CD4-positive, alpha-beta memory T cell (primary cell): ENCODE measurements around the gene B3GALT2. TPM values are rescaled to one million over a fixed set of nuclear protein-coding genes. Genes with fewer than 3 reads are reported as not detected.
A peak's percentile ranks its signal among the peaks of the same experiment; 100 is the strongest.
"Not testable (repeated sequence)": the region's sequence is repeated elsewhere in the genome, so short reads cannot be mapped to it uniquely, and the experiment has no call there.

Experiments
- CTCF ChIA-PET: fragments of 350-600 bp; sonication (Branson Sonifier 250); formaldehyde crosslinking; loops from one replicate; lab custom pipeline; 2021; ENCODE audit warnings: inconsistent platforms; ENCODE audit not compliant: partially characterized antibody; lab: Charles Lee
- POLR2A ChIA-PET: fragments of 350-600 bp; sonication (Branson Sonifier 250); formaldehyde crosslinking; loops from one replicate; lab custom pipeline; 2021; ENCODE audit not compliant: partially characterized antibody; lab: Charles Lee
- DNase-seq, 5 donors: peaks; one replicate each; pipeline versions ENCODE4 v3.0.0 to v3.0.0-alpha.2; 2020 to 2022; ENCODE audit warnings: mixed read lengths in 1 of 5
- H3K27ac ChIP-seq: one replicate; pipeline ENCODE4 v1.7.0; 2013; ENCODE audit warnings: low read depth, low read length
- H3K27me3 ChIP-seq: 2 replicates; pipeline ENCODE4 v1.7.0; 2013; ENCODE audit warnings: mild to moderate bottlenecking, low read length, moderate library complexity; ENCODE audit not compliant: insufficient read depth
- H3K36me3 ChIP-seq: 2 replicates; pipeline ENCODE4 v1.7.0; 2013; ENCODE audit warnings: mild to moderate bottlenecking, low read length, moderate library complexity; ENCODE audit not compliant: insufficient read depth
- H3K4me1 ChIP-seq: 2 replicates; pipeline ENCODE4 v1.7.0; 2013; ENCODE audit warnings: mild to moderate bottlenecking, low read length, moderate library complexity; ENCODE audit not compliant: insufficient read depth
- H3K4me3 ChIP-seq, 2 donors: one replicate each; pipeline ENCODE4 v1.7.0; 2013; ENCODE audit warnings: low read length in 2 of 2, mild to moderate bottlenecking in 1 of 2
- H3K9me3 ChIP-seq, 2 donors: one replicate each; pipeline ENCODE4 v1.7.0; 2013; ENCODE audit warnings: low read length in 2 of 2, control low read depth in 1 of 2; ENCODE audit not compliant: control insufficient read depth in 1 of 2
- H3K27ac Mint-ChIP-seq, 7 donors: one replicate each; pipeline ENCODE4 v1.8.0; 2020 to 2021; ENCODE audit warnings: mixed read lengths in 7 of 7, mild to moderate bottlenecking in 6 of 7, inconsistent platforms in 3 of 7, moderate library complexity in 3 of 7
- H3K27me3 Mint-ChIP-seq, 2 donors: one replicate each; pipeline ENCODE4 v1.8.0; 2020 to 2021; ENCODE audit warnings: mixed read lengths in 2 of 2
- H3K36me3 Mint-ChIP-seq, 2 donors: one replicate each; pipeline ENCODE4 v1.8.0; 2020 to 2021; ENCODE audit warnings: mixed read lengths in 2 of 2, inconsistent platforms in 1 of 2, mild to moderate bottlenecking in 1 of 2
- H3K4me1 Mint-ChIP-seq, 4 donors: one replicate each; pipeline ENCODE4 v1.8.0; 2020 to 2021; ENCODE audit warnings: mixed read lengths in 4 of 4, mild to moderate bottlenecking in 1 of 4
- H3K4me3 Mint-ChIP-seq, 8 donors: one replicate each; pipeline ENCODE4 v1.8.0; 2020 to 2021; ENCODE audit warnings: mixed read lengths in 8 of 8, mild to moderate bottlenecking in 7 of 8, moderate library complexity in 6 of 8, inconsistent platforms in 3 of 8
- H3K9me3 Mint-ChIP-seq, 8 donors: one replicate each; pipeline ENCODE4 v1.8.0; 2020 to 2021; ENCODE audit warnings: mixed read lengths in 8 of 8, mild to moderate bottlenecking in 5 of 8, inconsistent platforms in 3 of 8, moderate library complexity in 1 of 8
- intact Hi-C: fragments of 100-400 bp; cut with micrococcal nuclease; formaldehyde crosslinking; loops from one replicate; pipeline ENCODE4 v1.15.1; 2023
- polyA plus RNA-seq, 2 donors: library from polyadenylated mRNA; unstranded; fragments of 300-500 nt; fragmentation: Illumina TruSeq; gene quantifications; one replicate each; pipeline ENCODE4 v1.2.3, GENCODE V29; 2021
- total RNA-seq, 2 experiments: library from RNA; stranded (reverse); gene quantifications; one replicate each; pipeline ENCODE4 v1.2.3, GENCODE V29; 2021

Gene B3GALT2
- total and polyA plus RNA-seq, 4 experiments from 2014 or later = 0.21 to 15.1 (median 10.0) TPM

DNA sequence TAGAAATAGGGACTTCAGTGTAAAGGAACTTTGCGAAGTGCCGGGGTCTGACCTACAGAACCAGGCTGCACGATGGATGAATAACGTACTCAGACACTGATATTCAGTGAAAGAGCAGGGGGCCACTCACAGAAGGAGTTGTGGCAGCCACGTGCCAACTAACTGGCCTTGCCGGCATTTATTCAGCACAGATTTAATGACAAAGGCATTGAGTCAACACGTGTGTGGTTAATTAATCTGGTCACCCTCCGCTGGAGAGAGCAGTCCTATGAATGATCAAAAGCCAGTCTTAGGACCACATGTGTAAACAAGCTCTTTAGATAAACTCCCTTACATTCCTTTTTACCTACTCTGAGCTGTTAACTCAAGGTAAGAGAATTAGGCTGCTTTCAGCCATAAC, 6.2 kb upstream of the B3GALT2 start:
- H3K4me1 ChIP-seq = peaks cover 46% of the 10 kb centered on the region
- Mint-ChIP-seq H3K4me3 (peak overlapping the region in 1 of 8 donors; percentile 6), H3K27me3 (no peaks in the 10 kb centered on the region), H3K36me3 (peaks cover 30 to 34% of the 10 kb centered on the region in 2 donors), H3K9me3 (peaks cover 0 to 8% (median 0%) of the 10 kb centered on the region in 8 donors), H3K27ac (peak overlapping the region in 1 of 7 donors; percentile 55), H3K4me1 (peaks cover 30 to 65% (median 46%) of the 10 kb centered on the region in 4 donors)
- peaks cover 4% of the 10 kb centered on the region for H3K36me3 ChIP-seq
- no peaks in the 10 kb centered on the region for H3K27me3 ChIP-seq
- H3K4me3 ChIP-seq = no peak overlapping the region
- DNase-seq = no peak
- intact Hi-C loops = no loop called here
- ChIA-PET CTCF (no interaction called here), POLR2A (no interaction called here)
- H3K27ac ChIP-seq = no peak overlapping the region
- peaks cover 0 to 5% of the 10 kb centered on the region in 2 donors for H3K9me3 ChIP-seq

DNA sequence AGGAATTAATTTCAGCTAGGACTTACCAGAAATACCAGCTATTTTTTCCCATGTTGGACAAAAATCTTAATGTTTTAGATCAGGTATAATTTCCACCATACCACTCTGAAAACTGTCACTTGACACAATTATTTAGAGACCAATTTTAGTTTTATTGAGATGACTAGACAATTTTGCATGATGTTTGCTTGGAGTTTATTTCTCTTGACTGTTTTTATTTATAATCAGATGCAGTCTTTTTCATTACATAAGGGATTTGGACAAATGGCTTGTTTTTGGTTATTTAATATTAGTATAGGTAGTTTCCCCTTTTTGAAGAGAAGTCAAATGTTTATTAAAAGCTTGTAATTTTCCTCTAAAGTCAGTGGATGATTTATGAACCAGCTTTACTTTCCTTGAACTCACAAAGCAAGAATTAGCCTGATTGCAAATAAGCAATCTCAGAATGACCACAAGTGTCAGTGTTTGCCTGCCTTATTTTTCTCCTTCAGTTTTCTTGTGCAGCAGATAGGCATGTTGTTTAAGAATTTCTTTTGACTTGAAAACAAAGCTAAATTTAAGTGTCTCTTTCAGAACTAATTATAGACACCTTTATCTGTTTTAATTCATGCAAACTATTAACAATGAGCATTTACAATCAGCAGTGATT, 3.8 kb upstream of the B3GALT2 start:
- peak in 2 of 5 donors; percentile 12 to 33 for DNase-seq
- peak overlapping the region in 5 of 7 donors; percentile 15 to 78 (median 30) for H3K27ac Mint-ChIP-seq
- ChIA-PET CTCF (interaction anchor here (1.0 to 3.1 kb wide), 8 partner anchors 9 to 1107 kb away, joined by 3 to 13 read pairs (median 4); no protein-coding TSS in a partner anchor), POLR2A (interaction anchor here (1.2 to 1.8 kb wide), 3 partner anchors 20 to 289 kb away, joined by 3 to 5 read pairs (median 5); no protein-coding TSS in a partner anchor)
- H3K4me1 Mint-ChIP-seq = peaks cover 37 to 74% (median 55%) of the 10 kb centered on the region in 4 donors
- H3K36me3 ChIP-seq = peaks cover 4% of the 10 kb centered on the region
- no peak overlapping the region for H3K4me3 ChIP-seq
- H3K4me3 Mint-ChIP-seq = peak overlapping the region in 2 of 8 donors; percentile 7 to 46
- peaks cover 51% of the 10 kb centered on the region for H3K4me1 ChIP-seq
- no peak overlapping the region for H3K27ac ChIP-seq
- H3K27me3 Mint-ChIP-seq = no peaks in the 10 kb centered on the region
- peaks cover 21 to 25% of the 10 kb centered on the region in 2 donors for H3K36me3 Mint-ChIP-seq
- peaks cover 0 to 5% of the 10 kb centered on the region in 2 donors for H3K9me3 ChIP-seq
- H3K9me3 Mint-ChIP-seq = peaks cover 0 to 8% (median 0%) of the 10 kb centered on the region in 8 donors
- no peaks in the 10 kb centered on the region for H3K27me3 ChIP-seq
- intact Hi-C loops = no loop called here

DNA sequence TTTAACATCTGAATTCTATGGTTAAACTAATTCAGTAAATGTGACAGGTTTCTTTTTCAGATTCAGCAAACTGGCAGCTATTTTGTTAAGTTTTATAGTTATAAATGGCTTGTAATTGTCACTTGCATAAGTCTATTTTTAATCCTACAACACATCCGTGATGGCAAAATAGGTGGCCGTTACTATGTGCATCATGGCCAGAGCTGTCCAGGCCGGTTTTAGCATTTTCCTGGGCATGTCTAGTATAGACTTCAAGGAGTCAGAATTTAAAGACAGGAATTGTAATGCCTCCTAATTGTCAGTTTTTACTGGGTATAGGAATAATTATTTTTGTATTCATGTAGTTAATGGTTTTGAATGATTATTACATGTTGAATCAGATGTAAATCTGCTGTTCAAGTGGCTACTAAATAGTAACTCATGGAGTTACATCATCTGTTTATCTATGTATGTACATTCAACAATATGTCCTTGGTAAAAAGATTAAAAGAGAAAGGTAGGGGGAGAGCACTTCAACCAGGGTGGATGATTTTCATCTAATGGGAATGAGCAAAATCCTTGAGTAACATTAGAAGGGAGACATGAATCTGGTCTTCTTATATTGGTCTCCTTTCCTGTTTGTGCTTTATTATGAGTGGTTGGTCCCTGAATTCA, 3.2 kb upstream of the B3GALT2 start:
- Mint-ChIP-seq H3K9me3 (peaks cover 0 to 8% (median 0%) of the 10 kb centered on the region in 8 donors), H3K36me3 (peaks cover 18 to 23% of the 10 kb centered on the region in 2 donors), H3K27ac (peak overlapping the region in 5 of 7 donors; percentile 5 to 78 (median 60)), H3K4me3 (peak overlapping the region in 3 of 8 donors; percentile 5 to 45 (median 6)), H3K27me3 (no peaks in the 10 kb centered on the region), H3K4me1 (peaks cover 36 to 73% (median 54%) of the 10 kb centered on the region in 4 donors)
- H3K36me3 ChIP-seq = peaks cover 4% of the 10 kb centered on the region
- H3K4me3 ChIP-seq = no peak overlapping the region
- peaks cover 51% of the 10 kb centered on the region for H3K4me1 ChIP-seq
- H3K27ac ChIP-seq = no peak overlapping the region
- intact Hi-C loops = loop anchor here (10.0 kb wide), 3 partner anchors 275 to 975 kb away; no protein-coding TSS in a partner anchor
- no peaks in the 10 kb centered on the region for H3K27me3 ChIP-seq
- H3K9me3 ChIP-seq = peaks cover 0 to 5% of the 10 kb centered on the region in 2 donors
- DNase-seq = no peak
- POLR2A ChIA-PET = interaction anchor here (0.7 to 1.8 kb wide), 3 partner anchors 21 to 270 kb away, joined by 3 to 5 read pairs (median 3); no protein-coding TSS in a partner anchor
- CTCF ChIA-PET = interaction anchor here (1.0 to 3.1 kb wide), 6 partner anchors 10 to 1108 kb away, joined by 3 to 13 read pairs (median 4); no protein-coding TSS in a partner anchor

DNA sequence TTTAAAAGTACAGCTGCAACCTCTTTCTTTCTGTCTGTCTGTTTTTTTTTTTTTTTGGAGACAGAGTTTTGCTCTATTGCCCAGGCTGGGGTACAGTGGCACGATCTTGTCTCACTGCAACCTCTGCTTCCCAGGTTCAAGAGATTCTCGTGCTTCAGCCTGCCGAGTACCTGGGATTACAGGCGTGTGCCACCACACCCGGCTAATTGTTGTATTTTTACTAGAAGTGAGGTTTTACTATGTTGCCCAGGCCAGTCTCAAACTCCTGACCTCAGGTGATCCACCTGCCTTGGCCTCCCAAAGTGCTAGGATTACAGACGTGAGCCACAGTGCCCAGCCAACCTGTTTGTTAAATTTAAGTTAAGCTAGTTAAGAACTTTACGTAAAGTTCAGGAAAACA, 2.5 kb upstream of the B3GALT2 start:
- H3K27me3 ChIP-seq, H3K9me3 ChIP-seq, H3K36me3 ChIP-seq, H3K27me3 Mint-ChIP-seq, DNase-seq, H3K4me3 ChIP-seq, H3K9me3 Mint-ChIP-seq, H3K27ac ChIP-seq: not testable (repeated sequence)
- H3K4me1 ChIP-seq = peaks cover 51% of the 10 kb centered on the region
- Mint-ChIP-seq H3K36me3 (peaks cover 17% of the 10 kb centered on the region in 2 donors), H3K4me1 (peaks cover 38 to 71% (median 50%) of the 10 kb centered on the region in 4 donors), H3K27ac (peak overlapping the region in 3 of 7 donors; percentile 18 to 61 (median 57)), H3K4me3 (peak overlapping the region in 3 of 8 donors; percentile 2 to 27 (median 9))
- CTCF ChIA-PET = interaction anchor here (1.2 to 3.8 kb wide), 4 partner anchors 149 to 1108 kb away, joined by 3 to 28 read pairs (median 9); no protein-coding TSS in a partner anchor
- POLR2A ChIA-PET = interaction anchor here (0.7 to 0.8 kb wide), 2 partner anchors 12 to 122 kb away, joined by 3 read pairs; no protein-coding TSS in a partner anchor
- intact Hi-C loops = loop anchor here (10.0 kb wide), 3 partner anchors 276 to 976 kb away; no protein-coding TSS in a partner anchor

DNA sequence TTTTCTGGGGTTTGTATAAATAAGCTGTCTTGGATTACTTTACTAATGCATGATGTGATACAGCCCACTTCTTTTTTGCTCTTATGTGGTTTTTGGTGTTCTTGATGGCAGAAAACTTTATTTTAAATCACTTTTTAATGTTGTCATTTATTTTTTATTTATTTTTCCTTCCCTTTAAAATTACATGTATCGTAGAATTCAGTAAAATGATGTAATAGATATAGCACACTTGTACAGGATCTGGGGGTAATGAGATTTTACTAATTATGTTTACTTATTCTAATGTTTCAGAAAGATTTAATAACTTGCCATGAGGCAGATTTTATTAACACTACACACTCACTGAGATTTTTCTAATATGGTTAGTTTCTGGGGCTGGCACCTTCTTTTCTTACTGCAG, 701 bp upstream of the B3GALT2 start:
- ChIA-PET CTCF (interaction anchor here (0.8 to 3.8 kb wide), 4 partner anchors 66 to 1108 kb away, joined by 3 to 28 read pairs (median 3); partner anchors contain the start of gene CDC73), POLR2A (interaction anchor here (0.6 to 5.1 kb wide), 11 partner anchors 65 to 1102 kb away, joined by 3 to 65 read pairs (median 5); no protein-coding TSS in a partner anchor)
- no peak for DNase-seq
- Histone ChIP-seq H3K9me3 (no peaks in the 10 kb centered on the region), H3K27me3 (no peaks in the 10 kb centered on the region), H3K27ac (peak overlapping the region; percentile 53), H3K4me3 (no peak overlapping the region), H3K4me1 (peaks cover 57% of the 10 kb centered on the region), H3K36me3 (no peaks in the 10 kb centered on the region)
- intact Hi-C loops = loop anchor here (10.0 kb wide), 3 partner anchors 278 to 978 kb away; no protein-coding TSS in a partner anchor
- Mint-ChIP-seq H3K36me3 (peaks cover 2 to 6% of the 10 kb centered on the region in 2 donors), H3K27ac (peak overlapping the region; percentile 25 to 90 (median 79)), H3K9me3 (peaks cover 0 to 4% (median 0%) of the 10 kb centered on the region in 8 donors), H3K4me3 (peak overlapping the region in 5 of 8 donors; percentile 70 to 92 (median 82)), H3K27me3 (no peaks in the 10 kb centered on the region), H3K4me1 (peaks cover 36 to 66% (median 44%) of the 10 kb centered on the region in 4 donors)

DNA sequence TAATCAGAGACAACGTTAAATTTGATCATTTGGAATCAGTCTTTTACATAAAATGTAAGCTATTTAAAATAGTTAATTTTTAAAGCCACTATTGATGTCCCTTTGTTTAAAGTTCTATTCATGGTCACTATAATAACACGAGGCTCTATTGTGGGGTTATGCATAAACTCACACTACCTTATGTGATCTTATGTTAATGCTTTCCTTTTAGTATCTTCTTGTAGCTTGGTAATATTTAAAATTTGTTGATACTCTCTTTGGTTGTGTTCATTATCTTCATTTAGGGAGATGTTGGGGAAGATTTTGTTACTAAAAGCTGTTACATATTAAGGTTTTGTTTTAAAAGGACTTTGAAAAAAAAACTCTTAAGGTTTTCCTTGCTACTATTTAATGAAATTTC, 1.2 kb downstream of the B3GALT2 start:
- Histone ChIP-seq H3K27me3 (no peaks in the 10 kb centered on the region), H3K36me3 (no peaks in the 10 kb centered on the region), H3K9me3 (no peaks in the 10 kb centered on the region), H3K4me3 (peak overlapping the region in 1 of 2 donors; percentile 32), H3K4me1 (peaks cover 58% of the 10 kb centered on the region), H3K27ac (peak overlapping the region; percentile 53)
- Mint-ChIP-seq H3K27ac (peak overlapping the region; percentile 74 to 90 (median 82)), H3K9me3 (peaks cover 0 to 10% (median 1%) of the 10 kb centered on the region in 8 donors), H3K4me3 (peak overlapping the region; percentile 70 to 92 (median 86)), H3K36me3 (peaks cover 7 to 18% of the 10 kb centered on the region in 2 donors), H3K4me1 (peaks cover 36 to 68% (median 46%) of the 10 kb centered on the region in 4 donors), H3K27me3 (no peaks in the 10 kb centered on the region)
- no peak for DNase-seq
- ChIA-PET POLR2A (interaction anchor here (1.2 to 5.1 kb wide), 7 partner anchors 28 to 295 kb away, joined by 4 to 65 read pairs (median 6); no protein-coding TSS in a partner anchor), CTCF (interaction anchor here (1.1 to 3.8 kb wide), 6 partner anchors 31 to 1109 kb away, joined by 3 to 28 read pairs (median 6); no protein-coding TSS in a partner anchor)
- intact Hi-C loops = loop anchor here (10.0 kb wide), 3 partner anchors 280 to 980 kb away; no protein-coding TSS in a partner anchor
